OCI-M2 (cell line): Measurements from ENCODE around the gene IQCC.
"Not testable (repeated sequence)": the region's sequence is repeated elsewhere in the genome, so short reads cannot be mapped to it uniquely, and the experiment has no call there.

Experiments
- DNase-seq: peaks from one replicate; lab custom pipeline; 2025; ENCODE audit not compliant: unreplicated experiment; lab: John Stamatoyannopoulos, UW

IQCC gene

DNA sequence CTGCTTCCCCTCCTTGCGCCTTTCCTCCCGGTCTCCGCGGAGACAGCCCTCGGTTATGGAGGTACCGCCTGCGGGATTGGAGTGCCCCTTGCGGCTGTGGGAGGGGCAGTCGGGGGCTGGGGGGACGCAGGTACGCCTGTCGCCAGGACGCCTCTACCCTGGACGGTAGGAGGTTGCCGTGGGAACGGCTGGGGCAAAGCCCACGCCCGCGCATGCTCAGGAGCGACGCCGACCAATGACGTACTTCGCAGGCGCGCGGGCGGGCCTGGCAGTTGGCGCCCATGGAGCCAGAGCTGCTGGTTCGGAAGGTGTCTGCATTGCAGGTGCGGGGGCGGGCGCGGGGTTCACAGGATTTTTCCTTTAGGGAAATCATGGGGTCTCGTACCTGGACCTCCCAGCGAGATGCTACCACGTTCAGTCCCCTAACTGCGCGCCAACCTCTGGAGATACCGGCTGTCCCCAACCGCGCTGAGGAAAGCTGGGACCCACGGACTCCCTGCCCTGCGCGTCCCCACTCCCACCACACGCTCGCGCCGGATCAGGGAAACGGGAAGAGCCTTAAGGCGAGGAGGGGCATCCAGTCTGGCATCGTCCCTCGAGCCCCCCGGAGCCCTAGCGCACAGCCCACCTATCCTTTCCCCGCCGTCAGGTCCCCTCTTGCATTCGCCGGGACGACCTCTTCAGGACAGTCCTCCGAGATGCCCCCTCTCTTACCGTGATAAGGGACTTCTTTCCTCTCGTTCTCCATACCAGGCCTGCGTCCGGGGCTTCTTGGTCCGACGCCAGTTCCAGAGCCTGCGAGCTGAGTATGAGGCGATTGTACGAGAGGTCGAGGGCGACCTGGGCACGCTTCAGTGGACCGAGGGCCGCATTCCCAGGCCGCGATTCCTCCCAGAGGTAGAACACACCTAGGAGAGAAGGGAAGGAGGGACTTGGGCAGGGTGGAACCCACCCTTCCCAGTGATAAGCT, at the start of gene IQCC:
Gene IQCC, plus strand, starts transcription at position 271 of the 970 bp plus-strand sequence. Its CDS starts 11 bp downstream, at position 282.
- DNase-seq = no peak

DNA sequence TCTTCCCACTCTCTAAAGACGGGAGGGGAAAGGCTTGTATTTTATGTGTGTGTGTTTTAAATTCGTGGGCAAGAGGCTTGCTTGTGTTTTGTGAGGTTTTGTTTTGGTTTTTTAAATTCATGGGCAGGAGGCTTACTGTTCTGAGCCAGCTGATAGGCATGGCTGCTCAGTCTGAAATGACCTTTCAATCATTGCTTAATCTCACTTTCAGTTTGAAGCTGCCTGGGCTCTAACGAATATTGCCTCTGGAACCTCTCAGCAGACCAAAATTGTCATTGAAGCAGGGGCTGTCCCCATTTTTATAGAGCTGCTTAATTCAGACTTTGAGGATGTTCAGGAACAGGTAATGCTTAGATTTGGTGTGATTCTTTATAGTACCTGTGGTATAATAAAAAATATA, 46.3 kb upstream of the IQCC start:
- no peak for DNase-seq

DNA sequence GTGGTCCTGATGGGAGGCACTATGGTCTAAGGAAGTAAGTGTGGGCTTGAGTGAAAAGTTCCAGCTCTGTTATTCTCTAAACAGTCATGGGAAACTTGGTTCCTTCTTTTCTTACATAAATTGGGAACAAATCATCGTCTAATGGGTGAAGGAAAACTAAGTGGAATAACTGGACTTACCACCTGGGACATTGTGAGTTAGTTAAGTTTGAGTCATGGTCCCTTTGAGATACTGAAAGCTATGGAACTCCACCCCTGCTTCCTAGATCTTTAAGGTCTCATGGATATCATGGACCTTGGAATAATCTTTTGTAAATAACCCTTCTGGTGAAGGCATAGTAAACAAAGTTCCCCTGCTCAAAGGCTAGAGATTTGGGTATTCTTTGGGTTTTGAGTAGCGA, 42.1 kb upstream of the IQCC start:
- DNase-seq = no peak

DNA sequence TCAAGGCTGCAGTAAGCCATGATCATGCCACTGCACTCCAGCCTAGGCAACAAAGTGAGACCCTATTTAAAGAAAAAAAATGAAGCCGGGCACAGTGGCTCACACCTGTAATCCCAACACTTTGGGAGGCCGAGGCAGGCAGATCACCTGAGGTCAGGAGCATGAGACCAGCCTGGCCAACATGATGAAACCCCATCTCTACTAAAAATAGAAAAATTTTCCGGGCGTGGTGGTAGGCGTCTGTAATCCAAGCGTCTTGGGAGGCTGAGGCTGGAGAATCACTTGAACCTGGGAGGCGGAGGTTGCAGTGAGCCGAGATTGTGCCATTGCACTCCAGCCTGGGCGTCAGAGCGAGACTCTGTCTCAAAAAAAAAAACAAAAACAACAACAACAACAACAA, 39.8 kb upstream of the IQCC start:
- DNase-seq = not testable (repeated sequence)

DNA sequence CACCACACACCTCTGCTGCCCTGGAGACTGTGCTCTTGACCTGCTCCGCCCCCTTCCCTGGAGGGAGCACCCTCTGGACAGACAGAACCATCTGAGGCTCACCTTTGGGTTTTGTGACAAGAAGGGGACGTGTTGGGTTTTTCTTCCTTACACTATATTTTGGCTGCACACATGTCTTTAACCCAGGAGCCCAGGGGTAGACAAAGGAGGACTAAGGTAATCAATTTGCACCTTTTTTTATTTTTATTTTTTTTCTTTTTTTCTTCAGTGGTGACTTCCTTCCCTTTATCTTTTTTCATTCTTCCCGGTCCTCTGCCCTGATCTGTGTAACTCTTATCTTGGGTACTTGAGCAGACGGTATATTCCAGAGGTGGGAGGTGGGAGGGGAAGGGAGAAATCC, 34.5 kb upstream of the IQCC start:
- no peak for DNase-seq

DNA sequence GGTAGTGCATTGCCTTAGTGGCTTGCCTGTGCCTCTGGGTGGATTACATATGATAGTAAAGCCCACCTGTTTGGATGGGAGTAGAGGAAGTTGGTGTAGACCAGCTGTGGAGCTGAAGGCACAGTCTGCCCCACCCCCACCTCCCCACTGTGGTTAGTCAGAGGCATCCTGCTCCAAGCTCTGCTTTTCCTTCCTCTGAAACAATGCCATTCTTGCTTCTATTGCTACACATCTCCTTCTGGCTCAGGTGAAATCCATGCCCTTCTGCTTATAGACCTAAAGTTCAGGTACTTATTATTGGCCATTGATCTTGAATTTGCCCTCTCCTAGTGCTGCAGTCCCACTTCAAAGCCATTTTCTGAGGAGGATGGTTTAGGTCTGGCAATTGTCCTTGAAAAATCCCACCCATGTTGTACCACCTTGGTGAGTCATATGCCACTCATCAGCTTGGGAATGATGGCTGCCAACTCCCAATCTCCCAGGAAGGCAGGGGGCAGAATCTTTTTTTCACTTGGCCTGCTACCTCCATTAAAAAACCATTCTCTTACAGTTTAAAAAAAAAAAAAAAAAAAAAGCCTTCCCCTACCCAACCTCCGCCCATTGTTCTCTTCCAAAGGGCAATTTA, 32.7 kb upstream of the IQCC start:
- no peak for DNase-seq

DNA sequence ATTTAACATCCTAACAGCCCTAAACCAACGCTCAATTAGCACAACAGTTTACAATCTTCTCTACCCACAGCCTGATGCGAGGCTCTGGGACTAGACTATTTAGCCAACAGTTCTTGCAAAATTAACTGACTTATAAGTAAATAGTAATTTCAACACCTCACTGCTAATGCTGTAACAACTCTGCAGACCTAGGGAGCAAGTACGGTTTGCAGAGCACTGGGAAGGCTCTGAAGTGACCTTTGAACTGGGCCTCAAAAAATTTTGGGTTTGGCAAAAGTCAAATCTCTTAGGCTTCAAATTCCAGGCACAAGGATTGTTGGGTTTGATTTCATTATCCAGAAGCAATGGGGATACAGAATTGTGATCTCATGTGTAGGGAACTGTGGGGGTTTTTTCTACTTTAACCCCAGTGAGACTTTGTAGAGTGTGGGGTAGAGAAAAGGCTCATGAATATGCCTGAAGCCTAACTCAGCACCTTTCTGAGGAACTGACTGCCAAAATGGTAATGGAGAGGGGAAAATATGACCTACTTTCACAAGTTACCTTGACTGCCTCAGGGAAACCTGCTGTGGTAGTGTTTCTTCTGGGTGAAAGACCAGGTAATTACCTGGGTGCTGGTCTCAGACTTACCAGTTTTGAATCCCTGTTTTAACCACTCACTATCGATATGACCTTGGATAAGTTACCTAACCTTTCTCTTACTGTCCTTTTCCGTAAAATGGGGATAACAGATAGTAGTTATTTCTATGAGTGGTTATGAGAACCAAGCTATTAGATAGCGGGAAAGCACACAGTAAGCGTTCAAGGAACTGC, 26.9 kb upstream of the IQCC start:
- no peak for DNase-seq

DNA sequence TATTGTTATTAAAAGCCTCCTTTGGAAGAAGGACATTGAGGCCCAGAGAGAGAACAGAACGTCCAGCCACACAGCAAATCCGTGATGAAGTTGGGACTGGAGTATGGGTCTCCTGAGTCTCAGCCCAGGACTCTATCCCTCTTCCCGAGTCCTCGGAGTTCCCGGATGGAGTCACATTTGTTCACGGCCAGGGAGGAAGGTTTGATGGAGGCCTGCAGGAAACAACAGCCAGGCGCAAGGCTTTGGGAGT, 26.4 kb upstream of the IQCC start:
- no peak for DNase-seq

DNA sequence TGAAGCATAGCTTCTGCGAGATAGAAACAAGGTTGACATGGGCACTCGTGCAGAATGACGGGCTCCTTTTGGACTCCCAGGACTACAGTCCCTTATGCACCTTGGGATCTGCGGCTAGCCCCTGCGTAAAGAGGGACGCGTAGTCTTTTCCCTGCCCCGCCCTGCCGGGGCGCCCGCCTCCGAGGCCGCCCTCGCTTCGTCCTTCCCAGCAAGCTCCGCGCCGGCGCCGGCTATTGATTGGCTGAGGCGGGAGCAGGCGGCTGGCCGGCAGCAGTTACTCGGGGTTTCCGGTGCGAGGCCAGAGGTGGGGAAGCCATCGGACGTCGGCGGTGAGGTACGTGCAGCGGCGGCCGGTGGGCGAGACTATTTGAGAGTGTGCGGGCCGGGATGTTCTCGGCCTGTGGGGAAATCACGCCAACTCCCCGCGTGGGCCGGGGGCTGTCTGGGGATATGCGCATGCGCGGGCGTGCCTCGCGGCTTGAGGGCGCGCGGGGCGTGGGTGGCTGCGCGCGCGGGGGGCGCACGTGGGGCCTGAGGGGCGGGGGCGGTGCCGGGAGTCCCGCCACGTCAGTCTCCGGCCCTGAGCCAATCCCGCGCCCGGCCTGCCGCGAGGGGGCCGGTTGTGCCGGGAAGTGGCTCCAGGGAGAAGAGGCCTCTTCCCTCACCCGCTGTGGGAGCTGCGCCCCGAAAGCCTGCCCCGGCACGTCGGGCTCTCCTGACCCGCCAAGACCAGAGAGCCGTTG, 25.9 kb upstream of the IQCC start, which contains the start of gene TXLNA:
Gene TXLNA, plus strand, starts transcription at position 233 of the 743 bp plus-strand sequence. CDS start 671 bp downstream, outside the sequence.
- DNase-seq = peak; percentile 48

DNA sequence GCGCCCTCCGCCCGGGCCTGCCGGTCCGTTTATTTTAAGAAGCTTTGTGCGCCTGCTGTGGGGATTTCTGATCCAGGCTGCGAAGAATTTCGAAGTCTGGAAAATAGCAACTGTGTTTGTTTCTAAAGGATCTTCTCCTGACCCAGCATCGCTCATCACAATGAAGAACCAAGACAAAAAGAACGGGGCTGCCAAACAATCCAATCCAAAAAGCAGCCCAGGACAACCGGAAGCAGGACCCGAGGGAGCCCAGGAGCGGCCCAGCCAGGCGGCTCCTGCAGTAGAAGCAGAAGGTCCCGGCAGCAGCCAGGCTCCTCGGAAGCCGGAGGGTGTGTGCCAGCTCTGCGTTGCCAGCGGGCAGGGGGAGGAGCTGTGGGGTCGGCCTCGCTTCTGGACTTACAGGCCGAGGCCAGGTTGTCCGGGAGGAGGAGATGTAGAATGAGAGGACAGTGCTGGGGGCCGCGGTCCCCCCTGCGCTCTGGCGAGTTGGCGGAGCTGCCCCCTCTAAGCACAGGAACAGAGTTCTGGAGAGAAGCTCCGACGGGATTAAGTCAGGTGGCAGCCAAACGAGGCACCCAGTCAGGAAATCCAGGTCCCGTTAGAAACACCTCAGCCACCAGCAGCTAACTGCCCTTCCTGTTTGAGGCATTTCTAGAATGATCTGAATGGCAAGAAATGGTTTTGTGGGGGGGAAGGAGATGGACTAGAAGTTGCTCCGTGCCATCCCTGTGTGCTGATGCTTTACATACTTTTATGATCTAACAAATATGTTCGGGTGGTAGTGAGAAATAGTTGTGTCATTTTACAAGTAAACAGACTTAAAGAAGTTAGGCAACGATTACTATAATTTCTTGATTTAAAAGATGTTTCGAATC, 25.0 kb upstream of the IQCC start:
- DNase-seq = no peak

DNA sequence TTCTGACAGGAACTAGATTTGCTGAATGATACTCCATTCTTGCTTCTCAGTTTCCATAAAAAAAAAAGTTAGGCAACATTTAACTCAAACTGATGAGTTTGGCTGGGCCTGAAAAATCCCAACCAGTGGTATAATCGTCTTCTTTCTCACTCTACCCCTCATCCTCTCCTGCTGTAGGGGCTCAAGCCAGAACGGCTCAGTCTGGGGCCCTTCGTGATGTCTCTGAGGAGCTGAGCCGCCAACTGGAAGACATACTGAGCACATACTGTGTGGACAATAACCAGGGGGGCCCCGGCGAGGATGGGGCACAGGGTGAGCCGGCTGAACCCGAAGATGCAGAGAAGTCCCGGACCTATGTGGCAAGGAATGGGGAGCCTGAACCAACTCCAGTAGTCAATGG, 24.4 kb upstream of the IQCC start:
- no peak for DNase-seq

DNA sequence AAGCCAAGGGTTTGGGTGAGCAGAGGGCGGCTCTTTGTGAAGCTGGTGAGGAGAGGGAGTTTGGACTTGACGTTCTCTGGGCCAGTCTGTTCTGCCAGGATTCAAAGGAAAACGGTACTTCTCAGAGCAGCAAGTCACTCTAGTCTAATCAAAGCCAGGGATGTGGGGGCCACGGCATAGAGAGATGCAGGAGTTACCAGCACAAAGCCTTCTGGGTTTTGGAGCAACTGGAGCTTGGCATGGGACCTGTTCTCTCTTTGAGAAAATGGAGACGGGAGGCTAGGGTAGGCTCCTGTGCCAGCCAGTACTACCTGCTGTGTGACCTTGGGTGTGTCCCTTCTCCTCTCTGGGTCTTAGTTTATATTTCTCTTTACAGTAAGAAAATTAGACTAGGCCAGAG, 23.9 kb upstream of the IQCC start:
- DNase-seq = no peak

DNA sequence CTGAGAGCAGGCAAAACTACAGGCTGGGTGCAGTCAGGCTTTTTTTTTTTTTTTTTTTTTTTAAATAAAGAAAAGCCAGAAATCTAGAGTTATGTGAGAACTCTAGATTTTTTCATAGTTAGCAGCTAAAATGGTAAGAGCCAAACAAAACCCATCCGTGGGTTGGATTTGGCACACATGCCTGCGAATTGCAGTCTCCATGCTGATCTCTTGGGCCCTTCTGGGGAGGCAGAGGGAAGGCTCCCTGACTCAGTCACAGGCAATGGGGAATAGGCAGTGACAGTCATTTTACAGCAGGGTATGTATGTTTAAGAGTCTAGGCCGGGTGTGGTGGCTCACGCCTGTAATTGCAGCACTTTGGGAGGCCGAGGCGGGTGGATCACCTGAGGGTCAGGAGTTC, 23.4 kb upstream of the IQCC start:
- no peak for DNase-seq

DNA sequence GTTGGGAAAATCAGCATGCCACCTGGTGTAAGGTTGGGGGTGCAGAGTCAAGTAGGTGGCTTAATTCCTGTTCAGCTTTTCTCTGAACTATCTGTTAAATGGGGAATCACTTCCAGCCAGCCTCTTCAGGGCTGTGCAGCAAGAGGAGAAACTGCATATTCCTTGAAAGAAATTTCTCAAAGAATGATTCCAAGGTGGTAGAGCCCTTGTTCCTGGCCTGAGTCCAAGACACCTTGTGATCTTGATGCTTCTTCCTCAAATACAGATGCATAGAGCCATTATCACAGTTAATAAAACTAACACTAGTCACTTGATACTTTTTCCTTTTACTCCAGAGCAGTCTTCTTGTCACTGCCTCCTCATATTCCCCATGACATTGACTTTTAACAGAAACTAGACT, 20.8 kb upstream of the IQCC start:
- no peak for DNase-seq

DNA sequence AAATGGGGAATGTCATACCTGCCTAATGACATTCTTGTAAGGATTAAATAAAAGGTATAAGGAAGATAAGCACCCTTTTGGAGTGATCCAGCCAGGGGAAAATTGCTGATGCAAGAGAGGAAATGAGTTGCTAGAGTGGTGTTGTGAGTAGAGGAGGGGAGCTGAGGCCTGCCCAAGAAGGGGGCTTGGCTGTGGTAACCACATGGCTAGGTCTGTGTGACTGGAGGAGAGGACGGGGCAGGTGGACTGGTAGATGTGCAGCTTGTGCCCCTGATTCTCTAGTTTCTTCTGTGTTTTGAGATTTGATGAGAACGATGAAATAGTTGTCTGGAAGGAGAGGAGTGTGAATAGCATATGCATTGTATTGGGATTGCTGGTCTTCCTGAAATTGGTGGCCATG, 19.4 kb upstream of the IQCC start:
- DNase-seq = no peak

DNA sequence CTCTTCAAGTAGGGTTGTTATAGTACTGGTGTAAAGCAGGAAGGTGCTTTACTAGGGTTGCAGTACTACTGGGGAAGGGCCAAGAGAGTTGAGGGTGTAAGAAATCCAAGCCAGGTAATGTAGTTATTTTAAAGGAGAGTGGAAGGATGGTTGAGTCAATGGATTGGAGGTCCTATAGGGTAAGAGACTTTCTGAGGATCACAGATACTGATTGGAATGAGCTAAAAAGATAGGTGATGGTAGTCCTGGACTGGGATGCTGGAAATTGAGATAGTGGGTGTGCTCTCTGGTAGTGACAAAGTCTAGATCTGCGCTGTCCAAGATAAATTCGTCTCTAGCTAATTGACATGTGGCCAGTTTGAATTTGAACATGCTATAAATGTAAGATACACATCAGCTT, 19.0 kb upstream of the IQCC start:
- no peak for DNase-seq

DNA sequence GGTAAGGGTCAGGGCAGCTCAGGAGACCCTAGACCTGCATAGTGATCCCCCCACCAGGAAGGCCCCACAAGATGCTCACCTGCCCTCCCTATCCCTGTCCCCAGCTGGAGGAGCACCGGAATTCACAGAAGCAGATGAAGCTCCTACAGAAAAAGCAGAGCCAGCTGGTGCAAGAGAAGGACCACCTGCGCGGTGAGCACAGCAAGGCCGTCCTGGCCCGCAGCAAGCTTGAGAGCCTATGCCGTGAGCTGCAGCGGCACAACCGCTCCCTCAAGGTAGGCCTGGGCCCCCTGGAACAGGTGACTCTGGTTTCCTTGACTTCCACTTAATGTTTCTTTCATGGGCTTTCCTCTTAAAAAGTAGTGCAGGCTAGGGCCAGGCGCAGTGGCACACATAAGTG, 17.6 kb upstream of the IQCC start:
- no peak for DNase-seq

DNA sequence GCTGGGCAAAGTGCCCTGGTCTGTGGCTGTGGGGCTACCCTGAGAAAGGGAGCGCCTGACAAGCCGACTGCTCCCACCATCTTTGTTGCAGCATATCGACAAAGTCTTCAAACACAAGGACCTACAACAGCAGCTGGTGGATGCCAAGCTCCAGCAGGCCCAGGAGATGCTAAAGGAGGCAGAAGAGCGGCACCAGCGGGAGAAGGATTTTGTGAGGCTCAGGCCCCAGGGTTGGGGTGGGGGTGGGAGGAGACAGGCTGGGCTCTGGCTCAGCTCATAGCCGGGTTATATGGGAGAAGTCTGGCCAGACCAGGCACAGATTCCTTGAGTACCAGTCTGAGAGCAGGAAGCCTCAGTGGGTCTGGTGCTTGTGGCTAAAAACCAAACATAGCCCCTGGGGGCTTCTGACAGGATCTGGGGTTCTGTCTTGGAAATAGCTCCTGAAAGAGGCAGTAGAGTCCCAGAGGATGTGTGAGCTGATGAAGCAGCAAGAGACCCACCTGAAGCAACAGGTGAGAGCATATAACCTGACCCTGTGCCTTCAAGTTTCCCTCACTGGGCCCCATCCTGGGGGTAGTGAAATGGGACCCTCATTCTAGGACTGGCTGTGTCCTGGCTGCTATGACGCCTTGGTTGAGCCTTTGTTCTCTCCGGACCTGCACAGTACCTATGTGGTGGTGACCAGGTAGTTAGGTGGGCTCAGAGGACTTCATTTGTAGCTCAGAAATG, 13.1 kb upstream of the IQCC start:
- no peak for DNase-seq

DNA sequence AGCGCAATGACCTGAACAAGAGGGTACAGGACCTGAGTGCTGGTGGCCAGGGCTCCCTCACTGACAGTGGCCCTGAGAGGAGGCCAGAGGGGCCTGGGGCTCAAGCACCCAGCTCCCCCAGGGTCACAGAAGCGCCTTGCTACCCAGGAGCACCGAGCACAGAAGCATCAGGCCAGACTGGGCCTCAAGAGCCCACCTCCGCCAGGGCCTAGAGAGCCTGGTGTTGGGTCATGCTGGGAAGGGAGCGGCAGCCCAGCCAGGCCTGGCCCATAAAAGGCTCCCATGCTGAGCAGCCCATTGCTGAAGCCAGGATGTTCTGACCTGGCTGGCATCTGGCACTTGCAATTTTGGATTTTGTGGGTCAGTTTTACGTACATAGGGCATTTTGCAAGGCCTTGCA, 10.5 kb upstream of the IQCC start:
- no peak for DNase-seq
